Gastroesophageal sphincter (tissue), 4 donors: Measurements from ENCODE around the gene MBTD1. TPM values are rescaled to one million over a fixed set of nuclear protein-coding genes. Genes with fewer than 3 reads are reported as not detected.

ENCODE experiments used
- ATAC-seq: fragments of 150-250 bp; one replicate; pipeline ENCODE4 v1.9.1; 2016; ENCODE audit warnings: mild to moderate bottlenecking, moderate library complexity
- H3K27ac ChIP-seq, 4 donors: fragments of 200-600 bp; sonication (generic) in 3 of 4; 1 replicate in 3 of 4; 2 replicates in 1 of 4; pipeline ENCODE4 v1.5.1; 2016 to 2019
- H3K27me3 ChIP-seq: fragments of 200-600 bp; sonication (generic); one replicate; pipeline ENCODE4 v1.5.1; 2019
- H3K36me3 ChIP-seq, 2 donors: fragments of 200-600 bp; sonication (generic); one replicate each; pipeline ENCODE4 v1.5.1; 2019; ENCODE audit warnings: control low read depth in 1 of 2
- H3K4me1 ChIP-seq, 3 donors: fragments of 200-600 bp; sonication (generic); 1 replicate in 2 of 3; 2 replicates in 1 of 3; pipeline ENCODE4 v1.5.1; 2016 to 2019; ENCODE audit warnings: control low read depth in 2 of 3
- H3K4me3 ChIP-seq, 2 donors: fragments of 200-600 bp; sonication (generic); one replicate each; pipeline ENCODE4 v1.5.1; 2019; ENCODE audit warnings: mild to moderate bottlenecking in 1 of 2, moderate library complexity in 1 of 2
- H3K9me3 ChIP-seq, 3 donors: fragments of 200-600 bp; sonication (generic); one replicate each; pipeline ENCODE4 v1.5.1; 2017 to 2019; ENCODE audit warnings: control low read depth in 2 of 3
- EP300 ChIP-seq: sonication (generic); formaldehyde crosslinking; IDR thresholded peaks from one replicate; pipeline ENCODE4 v1.6.1; 2017; ENCODE audit warnings: antibody characterized with exemption, mild to moderate bottlenecking
- POLR2A ChIP-seq, 2 donors: fragments of 450-650 bp; IDR thresholded peaks; one replicate each; pipeline ENCODE4 v1.6.1; 2017; ENCODE audit warnings: antibody characterized with exemption in 2 of 2, mild to moderate bottlenecking in 2 of 2, moderate library complexity in 1 of 2
- POLR2AphosphoS5 ChIP-seq: sonication (generic); formaldehyde crosslinking; IDR thresholded peaks from one replicate; pipeline ENCODE4 v1.6.1; 2017; ENCODE audit warnings: antibody characterized with exemption
- WGBS, 2 donors: methylation state at CpG; one replicate each; pipeline ENCODE4 v1.1.5; 2018; ENCODE audit warnings: low coverage in 1 of 2; 5-methylcytosine and 5-hydroxymethylcytosine counted together
- total RNA-seq, 4 donors: library from RNA; depleted of rRNA; stranded (reverse); fragments of >200 nt; gene quantifications; one replicate each; pipeline ENCODE4 v1.1.0, GENCODE V29; 2016
- TF ChIP-seq, protein P1 (sequence below), 4 experiments: fragments of 200-600 bp in 2 of 4; fragments of 450-650 bp in 2 of 4; sonication (generic) in 1 of 4; IDR thresholded peaks; one replicate each; pipeline ENCODE4 v1.5.1; 2017 to 2019; ENCODE audit warnings: antibody characterized with exemption in 4 of 4, mild to moderate bottlenecking in 2 of 4, moderate library complexity in 2 of 4

Gene MBTD1
- total RNA-seq, 4 donors from 2014 or later = 7.3 to 19.9 (median 13.1) TPM

DNA sequence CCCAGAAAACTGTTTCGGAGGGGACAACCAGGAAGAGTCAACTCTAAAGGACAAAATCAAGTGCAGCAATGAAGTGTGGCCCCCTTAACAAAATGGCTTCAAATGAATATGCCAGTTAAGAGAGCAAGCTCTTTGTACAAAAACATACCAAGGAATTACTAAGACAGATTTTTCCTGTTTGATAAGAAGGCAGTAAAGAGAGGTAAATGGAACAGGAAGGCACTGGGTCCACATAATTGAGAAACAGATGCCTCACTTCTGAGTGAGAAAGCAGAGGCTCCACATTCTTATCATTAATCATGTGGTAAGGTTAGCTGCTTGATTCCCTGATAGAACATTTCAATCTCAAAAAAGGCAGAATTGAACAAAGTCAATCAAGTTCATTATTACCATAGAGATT lies 44.9 kb downstream of the MBTD1 start:
- Histone ChIP-seq H3K27ac (peak overlapping the region in 2 of 4 donors; percentile 6 to 7), H3K4me3 (no peak overlapping the region), H3K9me3 (no peaks in the 10 kb centered on the region), H3K27me3 (no peaks in the 10 kb centered on the region), H3K36me3 (peaks cover 8 to 91% of the 10 kb centered on the region in 2 donors), H3K4me1 (peaks cover 0 to 9% (median 0%) of the 10 kb centered on the region in 3 donors)
- WGBS, 2 donors = 89 to 90% methylated on average over 1 of the region's 1 CpG
- ATAC-seq = no peak
- TF ChIP-seq, protein P1, sequence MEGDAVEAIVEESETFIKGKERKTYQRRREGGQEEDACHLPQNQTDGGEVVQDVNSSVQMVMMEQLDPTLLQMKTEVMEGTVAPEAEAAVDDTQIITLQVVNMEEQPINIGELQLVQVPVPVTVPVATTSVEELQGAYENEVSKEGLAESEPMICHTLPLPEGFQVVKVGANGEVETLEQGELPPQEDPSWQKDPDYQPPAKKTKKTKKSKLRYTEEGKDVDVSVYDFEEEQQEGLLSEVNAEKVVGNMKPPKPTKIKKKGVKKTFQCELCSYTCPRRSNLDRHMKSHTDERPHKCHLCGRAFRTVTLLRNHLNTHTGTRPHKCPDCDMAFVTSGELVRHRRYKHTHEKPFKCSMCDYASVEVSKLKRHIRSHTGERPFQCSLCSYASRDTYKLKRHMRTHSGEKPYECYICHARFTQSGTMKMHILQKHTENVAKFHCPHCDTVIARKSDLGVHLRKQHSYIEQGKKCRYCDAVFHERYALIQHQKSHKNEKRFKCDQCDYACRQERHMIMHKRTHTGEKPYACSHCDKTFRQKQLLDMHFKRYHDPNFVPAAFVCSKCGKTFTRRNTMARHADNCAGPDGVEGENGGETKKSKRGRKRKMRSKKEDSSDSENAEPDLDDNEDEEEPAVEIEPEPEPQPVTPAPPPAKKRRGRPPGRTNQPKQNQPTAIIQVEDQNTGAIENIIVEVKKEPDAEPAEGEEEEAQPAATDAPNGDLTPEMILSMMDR (IDR thresholded peaks at IDR 0.05) = no peak
- no peak for TF ChIP-seq EP300
- TF ChIP-seq POLR2A (IDR thresholded peaks at IDR 0.05) = no peak
- no peak for TF ChIP-seq POLR2AphosphoS5

DNA sequence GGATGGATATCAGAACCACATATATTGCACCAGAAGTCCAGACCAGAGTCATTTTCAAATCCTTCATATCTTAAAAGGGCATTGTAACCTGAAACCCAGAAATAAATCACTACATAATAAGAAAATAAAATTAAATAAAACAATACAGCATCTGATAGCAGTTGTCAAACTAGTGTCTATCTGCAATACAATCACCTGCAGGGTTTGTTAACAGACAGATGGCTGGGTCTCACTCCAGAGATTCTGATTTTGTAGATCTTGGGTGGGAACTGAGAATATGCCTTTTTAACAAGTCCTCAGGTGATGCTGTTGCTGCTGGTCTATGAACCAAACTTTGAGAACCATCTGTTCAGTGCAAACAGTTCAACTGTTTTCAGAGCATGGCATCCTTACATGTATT lies 56.0 kb downstream of the MBTD1 start:
- Histone ChIP-seq H3K4me3 (no peak overlapping the region), H3K9me3 (no peaks in the 10 kb centered on the region), H3K36me3 (peaks cover 4 to 98% of the 10 kb centered on the region in 2 donors), H3K4me1 (peaks cover 0 to 6% (median 0%) of the 10 kb centered on the region in 3 donors), H3K27me3 (no peaks in the 10 kb centered on the region), H3K27ac (no peak overlapping the region)
- ATAC-seq = no peak
- TF ChIP-seq, protein P1 (IDR thresholded peaks at IDR 0.05) = no peak
- TF ChIP-seq EP300 = no peak
- no peak for TF ChIP-seq POLR2A (IDR thresholded peaks at IDR 0.05)
- no peak for TF ChIP-seq POLR2AphosphoS5

DNA sequence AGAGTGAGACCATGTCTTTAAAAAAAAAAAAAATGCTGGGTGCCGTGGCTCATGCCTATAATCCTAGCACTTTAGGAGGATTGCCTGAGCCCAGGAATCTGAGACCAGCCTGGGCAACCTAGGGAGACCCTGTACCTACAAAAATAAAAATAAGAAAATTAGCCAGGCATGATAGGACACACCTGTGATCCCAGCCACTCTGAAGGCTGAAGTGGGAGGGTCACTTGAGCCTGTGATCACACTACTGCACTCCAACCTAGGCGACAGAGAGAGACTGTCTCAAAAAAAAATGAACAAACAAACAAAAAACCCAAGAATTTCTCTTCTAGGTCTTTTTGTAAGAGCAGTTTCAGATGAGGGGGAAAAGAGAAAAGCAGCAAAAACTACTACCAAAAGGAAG lies 59.0 kb downstream of the MBTD1 start:
- H3K4me3 ChIP-seq = no peak overlapping the region
- no peak overlapping the region for H3K27ac ChIP-seq
- TF ChIP-seq EP300 (no peak), POLR2A (IDR thresholded peaks at IDR 0.05) (no peak), POLR2AphosphoS5 (no peak)
- TF ChIP-seq, protein P1 (IDR thresholded peaks at IDR 0.05) = no peak
- peaks cover 0 to 6% (median 0%) of the 10 kb centered on the region in 3 donors for H3K4me1 ChIP-seq
- no peak for ATAC-seq
- H3K9me3 ChIP-seq = no peaks in the 10 kb centered on the region
- H3K36me3 ChIP-seq = peaks cover 4 to 96% of the 10 kb centered on the region in 2 donors
- 80 to 87% methylated on average over 1 to 2 of the region's 2 CpGs for WGBS, 2 donors
- no peaks in the 10 kb centered on the region for H3K27me3 ChIP-seq

DNA sequence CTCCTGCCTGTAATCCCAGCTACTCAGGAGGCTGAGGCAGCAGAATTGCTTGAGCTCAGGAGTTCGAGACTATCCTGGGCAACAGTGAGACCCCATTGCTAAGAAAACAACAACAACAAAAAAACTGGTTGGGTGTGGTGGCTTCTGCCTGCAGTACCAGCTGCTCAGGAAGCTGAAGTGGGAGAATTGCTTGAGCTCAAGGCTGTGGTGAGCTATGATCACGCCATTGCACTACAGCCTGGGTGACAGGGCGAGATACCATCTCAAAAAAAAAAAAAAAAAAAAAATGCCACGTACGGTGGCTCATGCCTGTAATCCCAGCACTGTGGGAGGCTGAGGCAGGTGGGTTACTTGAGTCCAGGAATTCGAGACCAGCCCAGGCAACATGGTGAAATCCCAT lies 59.6 kb downstream of the MBTD1 start:
- Histone ChIP-seq H3K4me3 (no peak overlapping the region), H3K4me1 (peaks cover 0 to 6% (median 0%) of the 10 kb centered on the region in 3 donors), H3K36me3 (peaks cover 4 to 96% of the 10 kb centered on the region in 2 donors), H3K27ac (no peak overlapping the region), H3K9me3 (no peaks in the 10 kb centered on the region), H3K27me3 (no peaks in the 10 kb centered on the region)
- 87 to 100% methylated on average over 4 to 6 of the region's 6 CpGs for WGBS, 2 donors
- ATAC-seq = no peak
- TF ChIP-seq, protein P1 (IDR thresholded peaks at IDR 0.05) = no peak
- no peak for TF ChIP-seq POLR2AphosphoS5
- TF ChIP-seq POLR2A (IDR thresholded peaks at IDR 0.05) = no peak
- no peak for TF ChIP-seq EP300

DNA sequence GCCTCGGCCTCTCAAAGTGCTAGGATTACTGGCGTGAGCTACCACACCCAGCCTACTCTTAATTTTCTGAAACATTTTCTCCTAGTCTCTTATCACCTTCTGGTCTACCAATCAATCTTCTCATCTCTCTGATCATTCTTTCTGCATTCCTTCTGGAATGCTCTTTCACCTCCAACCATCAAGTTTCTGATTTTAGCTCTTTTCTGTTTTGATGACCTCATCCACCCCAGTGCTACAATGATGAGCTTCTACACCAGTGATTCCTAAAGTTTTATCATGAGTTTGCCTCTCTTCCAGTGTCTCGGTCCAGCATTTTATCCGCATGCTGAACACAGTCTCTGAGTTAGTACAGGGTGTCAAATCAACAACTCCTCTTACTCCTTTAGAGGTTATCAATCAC lies 62.1 kb downstream of the MBTD1 start:
- no peak overlapping the region for H3K4me3 ChIP-seq
- H3K36me3 ChIP-seq = peaks cover 4 to 96% of the 10 kb centered on the region in 2 donors
- TF ChIP-seq EP300 = no peak
- TF ChIP-seq POLR2AphosphoS5 = no peak
- TF ChIP-seq, protein P1 (IDR thresholded peaks at IDR 0.05) = no peak
- no peak for TF ChIP-seq POLR2A (IDR thresholded peaks at IDR 0.05)
- H3K27ac ChIP-seq = no peak overlapping the region
- 94 to 100% methylated on average over 3 to 4 of the region's 4 CpGs for WGBS, 2 donors
- no peak for ATAC-seq
- no peaks in the 10 kb centered on the region for H3K9me3 ChIP-seq
- H3K4me1 ChIP-seq = peaks cover 0 to 6% (median 0%) of the 10 kb centered on the region in 3 donors
- no peaks in the 10 kb centered on the region for H3K27me3 ChIP-seq
